GM12878 (cell line): Measurements from ENCODE around the gene METTL8. TPM values are rescaled to one million over a fixed set of nuclear protein-coding genes. Genes with fewer than 3 reads are reported as not detected.

Experiments
- ATAC-seq: fragments of 200-7000 bp; cut with Tn5 transposase; 3 replicates; pipeline ENCODE4 v1.9.1; 2020; ENCODE audit warnings: mild to moderate bottlenecking, moderate library complexity
- BruUV-seq: library from RNA; stranded (reverse); fragments of 400-500 nt; replicated peaks from 2 replicates; lab custom pipeline; 2021; lab: Mats Ljungman, UMichigan
- CTCF ChIA-PET: fragments of 300-600 bp; sonication (Branson Sonifier 250); formaldehyde crosslinking; extraction: SDS; loops from one replicate; lab custom pipeline; 2021; ENCODE audit warnings: inconsistent platforms; lab: Yijun Ruan, JAX
- POLR2A ChIA-PET: fragments of 350-600 bp; formaldehyde crosslinking; extraction: SDS; loops from one replicate; lab custom pipeline; 2021; ENCODE audit warnings: inconsistent platforms; lab: Charles Lee
- RAD21 ChIA-PET: fragments of 300-600 bp; sonication (Branson Sonifier 250); formaldehyde crosslinking; loops from one replicate; lab custom pipeline; 2023; ENCODE audit warnings: antibody characterized with exemption; ENCODE audit not compliant: unreplicated experiment; lab: Charles Lee
- SMC1A ChIA-PET: fragments of 300-600 bp; sonication (Branson Sonifier 250); formaldehyde crosslinking; loops from one replicate; lab custom pipeline; 2023; ENCODE audit not compliant: unreplicated experiment, uncharacterized antibody; lab: Charles Lee
- DNase-seq: peaks from one replicate; pipeline ENCODE4 v3.0.0-alpha.2; 2011; ENCODE audit warnings: low read depth, low spot score
- FAIRE-seq: peaks from 3 replicates; lab custom pipeline; 2011; peaks lifted over from hg19 to GRCh38; lab: Jason Lieb, UNC
- H2AFZ ChIP-seq: 2 replicates; pipeline ENCODE4 v1.6.0; 2011; ENCODE audit warnings: low read depth, low read length, control low read depth; ENCODE audit not compliant: control insufficient read depth
- H3K27ac ChIP-seq: 2 replicates; pipeline ENCODE4 v1.5.1; 2011; ENCODE audit warnings: control low read depth; ENCODE audit not compliant: control insufficient read depth, insufficient read depth
- H3K27me3 ChIP-seq, 2 experiments: replicated peaks in 1 of 2; 2 replicates each; pipeline versions ENCODE4 v1.6.0 to v1.6.1; 2011; ENCODE audit warnings: low read length in 1 of 2; ENCODE audit not compliant: control insufficient read depth in 2 of 2, insufficient read depth in 2 of 2
- H3K36me3 ChIP-seq, 2 experiments: 2 replicates each; pipeline ENCODE4 v1.5.1; 2011; ENCODE audit warnings: low read length in 1 of 2; ENCODE audit not compliant: control insufficient read depth in 2 of 2, insufficient read depth in 2 of 2
- H3K4me1 ChIP-seq: 2 replicates; pipeline ENCODE4 v1.6.1; 2011; ENCODE audit warnings: mild to moderate bottlenecking, low read length, moderate library complexity, mixed read lengths; ENCODE audit not compliant: control insufficient read depth, insufficient read depth
- H3K4me2 ChIP-seq: 2 replicates; pipeline ENCODE4 v1.6.0; 2011; ENCODE audit warnings: control low read depth; ENCODE audit not compliant: control insufficient read depth, insufficient read depth
- H3K4me3 ChIP-seq: fragments of 200-600 bp; sonication (generic); 2 replicates; pipeline ENCODE4 v1.5.1; 2016
- H3K79me2 ChIP-seq: 2 replicates; pipeline ENCODE4 v1.6.0; 2011; ENCODE audit warnings: low read length; ENCODE audit not compliant: control insufficient read depth, insufficient read depth
- H3K9ac ChIP-seq: 2 replicates; pipeline ENCODE4 v1.8.0; 2011; ENCODE audit warnings: low read length, control low read depth, mixed read lengths; ENCODE audit not compliant: control insufficient read depth, insufficient read depth
- H3K9me3 ChIP-seq: replicated peaks from 3 replicates; pipeline ENCODE4 v1.5.1; 2011; ENCODE audit warnings: mild to moderate bottlenecking, low read length; ENCODE audit not compliant: control insufficient read depth, insufficient read depth
- H4K20me1 ChIP-seq: 2 replicates; pipeline ENCODE4 v1.6.0; 2011; ENCODE audit not compliant: control insufficient read depth, insufficient read depth
- ASH2L ChIP-seq: fragments of 300-600, 200-600 bp; sonication (generic); IDR thresholded peaks from 2 replicates; pipeline ENCODE4 v1.6.1; 2017; ENCODE audit warnings: low read depth, mild to moderate bottlenecking, borderline replicate concordance
- ATF7 ChIP-seq: fragments of 450-650 bp; IDR thresholded peaks from 2 replicates; pipeline ENCODE4 v1.6.1; 2016; ENCODE audit warnings: low read depth, mild to moderate bottlenecking
- CBFB ChIP-seq: IDR thresholded peaks from 2 replicates; pipeline ENCODE4 v1.6.1; 2016; ENCODE audit warnings: antibody characterized with exemption, low read depth
- CHD4 ChIP-seq: fragments of 200-600 bp; sonication (generic); IDR thresholded peaks from 2 replicates; pipeline ENCODE4 v1.6.1; 2016; ENCODE audit warnings: mild to moderate bottlenecking
- CREM ChIP-seq: IDR thresholded peaks from 2 replicates; pipeline ENCODE4 v1.6.1; 2014; ENCODE audit warnings: antibody characterized with exemption, low read depth
- GABPA ChIP-seq: IDR thresholded peaks from 2 replicates; pipeline ENCODE4 v1.6.1; 2014; ENCODE audit warnings: antibody characterized with exemption, low read depth, mild to moderate bottlenecking, inconsistent platforms
- IRF4 ChIP-seq: IDR thresholded peaks from 2 replicates; pipeline ENCODE4 v1.6.1; 2011; ENCODE audit warnings: low read depth, low read length
- MYB ChIP-seq: fragments of 150-350 bp; IDR thresholded peaks from 2 replicates; pipeline ENCODE4 v1.6.1; 2014; ENCODE audit warnings: mild to moderate bottlenecking, low read depth, low read length, borderline replicate concordance
- NR2C1 ChIP-seq: fragments of 450-650 bp; IDR thresholded peaks from 2 replicates; pipeline ENCODE4 v1.6.1; 2017; ENCODE audit warnings: antibody characterized with exemption, mild to moderate bottlenecking, moderate library complexity
- PAX5 ChIP-seq: IDR thresholded peaks from 2 replicates; pipeline ENCODE4 v1.6.1; 2011; ENCODE audit warnings: low read depth, low read length, borderline replicate concordance
- SMC3 ChIP-seq: IDR thresholded peaks from 2 replicates; pipeline ENCODE4 v1.6.1; 2011; ENCODE audit warnings: low read length, improper control_type of control experiment, borderline replicate concordance
- YY1 ChIP-seq: IDR thresholded peaks from 2 replicates; pipeline ENCODE4 v1.6.1; 2011; ENCODE audit warnings: low read depth, mild to moderate bottlenecking, low read length
- ZNF622 ChIP-seq: fragments of 450-650 bp; IDR thresholded peaks from 2 replicates; pipeline ENCODE4 v1.6.1; 2017; ENCODE audit warnings: mild to moderate bottlenecking, inconsistent platforms
- WGBS: methylation state at CpG from one replicate; pipeline ENCODE4 v1.1.6; 2016; ENCODE audit warnings: low lambda C conversion rate; ENCODE audit not compliant: insufficient replicate concordance, insufficient coverage; ENCODE audit errors: missing lambda C conversion rate; 5-methylcytosine and 5-hydroxymethylcytosine counted together
- in situ Hi-C: fragments of 300-500 bp; cut with MboI; formaldehyde crosslinking; loops from 9 replicates; pipeline ENCODE4 v1.14.3; 2018; ENCODE audit warnings: mixed read lengths
- intact Hi-C: fragments of 100-400 bp; cut with micrococcal nuclease; formaldehyde crosslinking; loops from one replicate; pipeline ENCODE4 v1.14.2; 2022; ENCODE audit not compliant: unreplicated experiment
- polyA plus RNA-seq, 11 experiments: library from polyadenylated mRNA; depleted of rRNA in 4 of 11; unstranded in 6 of 11; stranded (reverse) in 5 of 11; fragments of >200 nt; fragmentation: Nextera tagmentation in 4 of 11; fragmentation: Illumina TruSeq in 1 of 11; extraction: Ambion mirVana in 4 of 11; extraction: Trizol in 1 of 11; gene quantifications; 1 replicate in 1 of 11; 2 replicates in 10 of 11; pipeline versions ENCODE4 v1.2.1 to v1.2.3, GENCODE V29; 2011 to 2016; ENCODE audit warnings: inconsistent platforms in 2 of 11, missing spikeins in 2 of 11, low read depth in 1 of 11
- total RNA-seq, 4 experiments: library from RNA; depleted of rRNA in 3 of 4; stranded (reverse); fragments of >200 nt in 3 of 4; fragmentation: Illumina TruSeq in 1 of 4; extraction: Trizol in 1 of 4; gene quantifications; 2 replicates each; pipeline versions ENCODE4 v1.2.1 to v1.2.3, GENCODE V29; 2013 to 2021
- TF ChIP-seq, protein P1 (sequence below): IDR thresholded peaks from 2 replicates; pipeline ENCODE4 v1.6.1; 2012; ENCODE audit warnings: low read length, inconsistent platforms

Gene METTL8
- total and polyA plus RNA-seq, 10 of the 15 experiments (the other 5 are each of a cell fraction or from before 2014, with no cell fraction given): 30.8 to 96.3 (median 51.5) TPM

DNA sequence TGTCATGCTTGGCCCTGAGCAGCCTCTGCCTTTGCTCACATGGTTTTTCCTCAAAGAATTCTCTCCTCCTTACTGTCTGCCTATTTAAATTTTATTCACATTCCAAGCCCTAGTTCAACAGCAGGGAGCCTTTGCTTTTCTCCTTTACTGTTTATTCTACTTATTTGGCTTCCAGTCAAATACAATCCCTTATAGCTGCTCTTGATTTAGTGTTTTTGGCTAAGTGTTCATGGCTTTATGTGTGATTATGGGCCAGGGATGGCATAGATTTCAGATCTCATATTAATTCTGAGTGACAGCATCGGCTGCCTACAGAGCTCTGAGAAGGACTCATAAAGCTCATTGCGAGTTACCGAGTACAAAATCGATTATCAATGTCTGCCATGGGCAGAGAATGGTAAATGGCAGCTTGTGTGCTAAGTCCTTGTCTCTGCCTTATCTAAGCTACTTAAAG is 106.7 kb downstream of the METTL8 start:
- Histone ChIP-seq H4K20me1 (no peaks in the 10 kb centered on the region), H3K4me1 (peaks cover 47% of the 10 kb centered on the region)
- WGBS: 95% methylated on average over 4 of the region's 4 CpGs
- no TSS peak for BruUV-seq
- TF ChIP-seq NR2C1 (no peak), YY1 (0 out of 2 replicates have a peak, but pooled peaks have one; percentile 14)
- TF ChIP-seq, all 136 proteins: peak for 1
- FAIRE-seq (no peak), DNase-seq (no peak), ATAC-seq (no peak)
- H3K9ac ChIP-seq: peak overlapping the region; percentile 19
- peak overlapping the region; percentile 14; the same call in 1 of the 2 replicates for H2AFZ ChIP-seq
- peak overlapping the region; percentile 100 for H3K27ac ChIP-seq
- H3K9me3 ChIP-seq: no peaks in the 10 kb centered on the region
- no peaks in the 10 kb centered on the region for H3K27me3 ChIP-seq
- in situ Hi-C loops: no loop called here
- ChIA-PET POLR2A (interaction anchor here (0.6 to 12.0 kb wide), 12 partner anchors 8 to 196 kb away, joined by 3 to 168 read pairs (median 16); partner anchors contain the start of gene TLK1), SMC1A (interaction anchor here (0.7 to 18.9 kb wide), 25 partner anchors 8 to 362 kb away, joined by 3 to 273 read pairs (median 4); partner anchors contain the start of gene TLK1), CTCF (interaction anchor here (0.6 to 4.9 kb wide), 13 partner anchors 8 to 93 kb away, joined by 3 to 35 read pairs (median 3); no protein-coding TSS in a partner anchor), RAD21 (interaction anchor here (0.8 to 14.6 kb wide), 22 partner anchors 6 to 186 kb away, joined by 3 to 215 read pairs (median 8); partner anchors contain the start of gene TLK1)
- peaks cover 0 to 3% of the 10 kb centered on the region in 2 experiments; a peak in 1 of 4 replicates for H3K36me3 ChIP-seq
- no peak overlapping the region for H3K4me3 ChIP-seq
- no peak overlapping the region for H3K4me2 ChIP-seq
- intact Hi-C loops: loop anchor here (10.0 kb wide), 1 partner anchor 198 kb away; the partner anchor contains the start of gene CYBRD1
- peaks cover 24% of the 10 kb centered on the region for H3K79me2 ChIP-seq

- H3K4me2 ChIP-seq: peak overlapping the region; percentile 78
- H3K4me1 ChIP-seq: peaks cover 57% of the 10 kb centered on the region
- no peaks in the 10 kb centered on the region for H4K20me1 ChIP-seq
- BruUV-seq: TSS peak; percentile 76
- peak overlapping the region; percentile 45 for H3K9ac ChIP-seq
- peak overlapping the region; percentile 41; the same call in 1 of the 2 replicates for H3K4me3 ChIP-seq
- peak; percentile 71 for ATAC-seq
- H2AFZ ChIP-seq: no peak overlapping the region
- peak overlapping the region; percentile 100 for H3K27ac ChIP-seq
- H3K36me3 ChIP-seq: no peaks in the 10 kb centered on the region
- SMC1A ChIA-PET: interaction anchor here (0.7 to 18.9 kb wide), 27 partner anchors 7 to 363 kb away, joined by 3 to 273 read pairs (median 5); partner anchors contain the start of genes DCAF17, METTL8 and TLK1
- intact Hi-C loops (loop anchor here (10.0 kb wide), 1 partner anchor 199 kb away; the partner anchor contains the start of gene CYBRD1), in situ Hi-C loops (no loop called here)
- no peak for DNase-seq
- no peaks in the 10 kb centered on the region for H3K9me3 ChIP-seq
- WGBS: 0% methylated on average over 4 of the region's 4 CpGs
- RAD21 ChIA-PET: interaction anchor here (0.8 to 14.6 kb wide), 25 partner anchors 7 to 191 kb away, joined by 3 to 215 read pairs (median 8); partner anchors contain the start of gene TLK1
- no peaks in the 10 kb centered on the region for H3K27me3 ChIP-seq
- POLR2A ChIA-PET: interaction anchor here (0.9 to 12.0 kb wide), 14 partner anchors 8 to 396 kb away, joined by 3 to 168 read pairs (median 10); partner anchors contain the start of gene TLK1
- peaks cover 25% of the 10 kb centered on the region for H3K79me2 ChIP-seq
- CTCF ChIA-PET: interaction anchor here (0.6 to 4.9 kb wide), 12 partner anchors 8 to 94 kb away, joined by 3 to 35 read pairs (median 5); no protein-coding TSS in a partner anchor
- peak; percentile 18 for FAIRE-seq
- TF ChIP-seq CHD4 (no peak), SMC3 (no peak; the same call in 1 of the 2 replicates), GABPA (0 out of 2 replicates have a peak, but pooled peaks have one; percentile 11), PAX5 (peak; percentile 45; the same call in 1 of the 2 replicates), CBFB (peak; percentile 70; the same call in 1 of the 2 replicates), CREM (peak; percentile 78), ZNF622 (no peak), ASH2L (no peak), YY1 (no peak; the same call in 1 of the 2 replicates), ATF7 (peak; percentile 88), MYB (no peak), IRF4 (peak; percentile 78)
- TF ChIP-seq, protein P1, sequence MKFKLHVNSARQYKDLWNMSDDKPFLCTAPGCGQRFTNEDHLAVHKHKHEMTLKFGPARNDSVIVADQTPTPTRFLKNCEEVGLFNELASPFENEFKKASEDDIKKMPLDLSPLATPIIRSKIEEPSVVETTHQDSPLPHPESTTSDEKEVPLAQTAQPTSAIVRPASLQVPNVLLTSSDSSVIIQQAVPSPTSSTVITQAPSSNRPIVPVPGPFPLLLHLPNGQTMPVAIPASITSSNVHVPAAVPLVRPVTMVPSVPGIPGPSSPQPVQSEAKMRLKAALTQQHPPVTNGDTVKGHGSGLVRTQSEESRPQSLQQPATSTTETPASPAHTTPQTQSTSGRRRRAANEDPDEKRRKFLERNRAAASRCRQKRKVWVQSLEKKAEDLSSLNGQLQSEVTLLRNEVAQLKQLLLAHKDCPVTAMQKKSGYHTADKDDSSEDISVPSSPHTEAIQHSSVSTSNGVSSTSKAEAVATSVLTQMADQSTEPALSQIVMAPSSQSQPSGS: peak; percentile 90
Observed at GRCh38 chr2:171325886-171326585, 107.8 kb downstream of the METTL8 start.
